GM10266 (cell line): ENCODE results near the gene ASPHD2.

Experiments
- DNase-seq: peaks from one replicate; pipeline ENCODE4 v3.0.0; 2012; ENCODE audit errors: extremely low spot score
- TF ChIP-seq, protein P1 (sequence below): IDR thresholded peaks from 2 replicates; pipeline ENCODE4 v1.5.1; 2012; ENCODE audit warnings: mild to moderate bottlenecking, low read depth; ENCODE audit not compliant: control insufficient read depth, insufficient read depth; ENCODE audit errors: missing control alignments

Gene ASPHD2

DNA sequence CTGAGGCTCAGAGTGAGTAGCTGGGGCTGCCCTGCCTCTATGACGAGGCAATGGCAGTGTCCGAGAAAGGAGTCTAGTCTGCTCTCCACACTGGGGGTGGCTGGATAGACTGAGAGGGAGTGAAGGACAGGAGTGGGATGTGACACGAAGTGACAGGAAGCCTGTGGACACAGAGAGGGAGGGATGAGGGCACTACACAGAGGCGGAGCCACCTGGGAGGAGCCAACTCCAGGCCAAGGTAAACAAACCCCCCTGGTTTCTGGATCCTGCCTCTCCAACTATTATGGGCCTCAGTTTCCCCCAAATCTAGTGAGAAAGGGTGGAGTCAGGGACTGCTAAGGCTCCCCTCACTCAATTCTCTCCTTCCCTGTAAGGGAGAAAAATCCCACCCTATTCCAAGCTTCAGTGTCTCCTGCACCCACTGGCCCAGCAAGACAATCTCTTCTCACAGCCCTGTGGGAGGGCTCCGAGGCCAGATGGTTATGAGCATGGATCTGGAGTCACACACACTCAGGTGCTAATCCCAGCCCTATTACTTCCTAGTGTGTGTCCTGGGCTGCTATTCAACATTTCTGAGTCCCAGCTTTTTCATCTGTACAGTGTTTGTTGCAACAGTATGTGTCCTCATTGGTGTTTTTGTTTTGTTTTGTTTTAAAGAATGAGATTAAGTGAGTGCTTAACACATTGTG lies 24.9 kb downstream of the ASPHD2 start:
- TF ChIP-seq, protein P1, sequence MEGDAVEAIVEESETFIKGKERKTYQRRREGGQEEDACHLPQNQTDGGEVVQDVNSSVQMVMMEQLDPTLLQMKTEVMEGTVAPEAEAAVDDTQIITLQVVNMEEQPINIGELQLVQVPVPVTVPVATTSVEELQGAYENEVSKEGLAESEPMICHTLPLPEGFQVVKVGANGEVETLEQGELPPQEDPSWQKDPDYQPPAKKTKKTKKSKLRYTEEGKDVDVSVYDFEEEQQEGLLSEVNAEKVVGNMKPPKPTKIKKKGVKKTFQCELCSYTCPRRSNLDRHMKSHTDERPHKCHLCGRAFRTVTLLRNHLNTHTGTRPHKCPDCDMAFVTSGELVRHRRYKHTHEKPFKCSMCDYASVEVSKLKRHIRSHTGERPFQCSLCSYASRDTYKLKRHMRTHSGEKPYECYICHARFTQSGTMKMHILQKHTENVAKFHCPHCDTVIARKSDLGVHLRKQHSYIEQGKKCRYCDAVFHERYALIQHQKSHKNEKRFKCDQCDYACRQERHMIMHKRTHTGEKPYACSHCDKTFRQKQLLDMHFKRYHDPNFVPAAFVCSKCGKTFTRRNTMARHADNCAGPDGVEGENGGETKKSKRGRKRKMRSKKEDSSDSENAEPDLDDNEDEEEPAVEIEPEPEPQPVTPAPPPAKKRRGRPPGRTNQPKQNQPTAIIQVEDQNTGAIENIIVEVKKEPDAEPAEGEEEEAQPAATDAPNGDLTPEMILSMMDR, result no peak
- DNase-seq, result no peak

DNA sequence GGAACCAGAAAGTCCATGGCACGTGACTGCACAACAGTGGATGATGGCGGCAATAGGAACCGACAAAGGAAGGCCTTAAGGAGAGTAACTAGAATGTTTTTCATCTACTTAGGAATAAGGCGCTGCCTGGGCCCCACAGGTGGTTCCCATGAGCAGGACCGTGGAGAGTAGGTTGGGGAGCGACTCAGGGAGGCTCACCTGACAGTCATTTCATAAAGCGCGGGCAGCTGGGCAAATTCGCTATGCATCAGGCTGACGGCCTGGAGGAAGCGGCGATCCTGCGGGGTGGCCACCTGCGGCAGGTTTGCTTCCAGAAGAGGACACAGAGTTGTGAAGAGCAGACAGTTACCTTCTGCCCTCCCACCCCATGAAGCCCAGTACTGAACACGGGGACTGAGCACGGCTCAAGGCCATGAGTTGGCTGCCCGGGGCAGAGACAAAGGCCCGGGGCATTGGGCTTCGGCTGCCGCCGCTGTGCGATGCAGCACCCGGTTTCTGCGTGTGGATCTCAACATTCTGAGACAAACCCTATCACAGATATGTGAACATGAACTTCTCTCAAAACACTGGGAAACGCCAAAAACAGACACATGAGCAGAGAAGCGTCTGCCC lies 28.7 kb downstream of the ASPHD2 start:
- TF ChIP-seq, protein P1, result no peak
- DNase-seq, result no peak

GRCh38 chr22:26460202-26460601 lies 31.1 kb downstream of the ASPHD2 start:
- DNase-seq, result no peak
- TF ChIP-seq, protein P1, result no peak

- TF ChIP-seq, protein P1, result peak; percentile 64
- peak; percentile 51 for DNase-seq
Measured at GRCh38 chr22:26461188-26461810, 32.2 kb downstream of the ASPHD2 start.

DNA sequence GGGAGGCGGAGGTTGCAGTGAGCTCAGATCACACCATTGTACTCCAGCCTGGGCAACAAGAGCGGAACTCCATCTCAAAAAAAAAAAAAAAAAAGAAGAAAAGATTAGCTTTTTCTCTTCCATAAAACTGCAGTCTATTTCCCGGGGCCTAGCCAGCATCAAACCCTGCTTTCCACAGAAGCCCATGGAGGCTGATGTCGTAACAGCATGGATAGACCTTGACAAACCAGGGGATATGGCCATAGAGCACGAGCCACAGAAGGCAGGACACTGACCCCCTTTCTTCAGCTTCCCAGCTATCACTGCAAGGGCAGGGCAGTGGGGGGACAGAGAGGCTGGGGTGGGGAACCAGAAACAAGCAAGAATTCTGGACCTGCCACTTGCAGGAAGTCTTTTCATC lies 33.0 kb downstream of the ASPHD2 start:
- no peak for DNase-seq
- TF ChIP-seq, protein P1, result no peak

DNA sequence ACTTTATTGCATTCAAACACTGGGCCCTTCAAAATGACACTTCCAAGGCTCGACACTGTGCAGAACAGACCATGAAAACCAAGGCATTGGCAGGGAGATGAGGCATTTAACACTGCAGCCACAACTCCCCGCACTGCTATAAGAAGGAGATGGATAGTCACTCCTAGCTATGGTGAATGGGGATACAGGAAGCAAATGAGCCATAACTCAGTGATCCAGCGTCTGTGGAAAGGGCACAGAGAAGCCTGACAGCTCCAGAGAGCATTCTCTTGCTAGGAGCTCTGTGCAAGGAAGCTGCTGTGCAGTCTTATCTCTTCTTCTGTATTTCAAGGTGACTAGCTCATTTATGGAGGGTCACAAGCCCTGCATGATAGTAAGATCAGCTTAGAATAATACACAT lies 33.6 kb downstream of the ASPHD2 start:
- TF ChIP-seq, protein P1, result no peak
- no peak for DNase-seq

DNA sequence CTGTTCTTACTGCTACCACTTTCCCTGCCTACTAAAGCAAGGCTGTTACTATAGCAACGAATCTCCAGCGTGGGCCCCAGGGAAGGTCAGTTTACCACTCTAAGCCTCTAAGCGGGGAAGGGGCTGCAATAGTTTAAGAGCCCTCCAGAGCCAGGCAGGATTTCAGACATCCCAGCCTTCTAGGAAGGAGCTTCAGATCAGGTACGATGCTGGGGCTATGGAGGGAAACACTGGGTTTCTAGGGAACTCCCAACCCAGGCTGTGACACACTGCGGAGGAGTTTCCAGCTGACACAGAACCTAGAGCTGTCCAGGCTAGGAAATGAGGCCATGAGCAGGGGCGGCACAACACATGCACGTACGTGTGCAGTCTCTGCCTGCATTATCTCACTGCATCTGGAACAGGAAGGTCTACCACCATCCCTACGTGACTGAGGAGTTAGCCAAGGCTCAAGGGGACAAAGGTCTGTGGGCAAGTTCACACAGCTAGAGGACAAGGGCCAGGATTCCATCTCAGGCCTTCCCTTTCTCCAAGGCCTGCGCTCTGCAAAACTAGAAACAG lies 34.1 kb downstream of the ASPHD2 start:
- TF ChIP-seq, protein P1, result no peak
- DNase-seq, result no peak
